NB4 (cell line): Measurements from ENCODE around the gene TXLNA.

ENCODE experiments used
- DNase-seq: peaks from one replicate; pipeline ENCODE4 v3.0.0; 2010; ENCODE audit warnings: low read depth
- H3K4me3 ChIP-seq: one replicate; pipeline ENCODE4 v1.5.1; 2011; ENCODE audit warnings: mild to moderate bottlenecking, low read depth, low read length, moderate library complexity
- CTCF ChIP-seq: IDR thresholded peaks from one replicate; pipeline ENCODE4 v1.5.1; 2012; ENCODE audit warnings: low read depth, low read length
- MAX ChIP-seq: IDR thresholded peaks from 2 replicates; pipeline ENCODE4 v1.6.1; 2011; ENCODE audit warnings: low read depth, low read length
- MYC ChIP-seq: IDR thresholded peaks from 2 replicates; pipeline ENCODE4 v1.6.1; 2011; ENCODE audit warnings: low read depth, low read length
- POLR2A ChIP-seq: IDR thresholded peaks from 2 replicates; pipeline ENCODE4 v1.6.1; 2011; ENCODE audit warnings: mild to moderate bottlenecking; ENCODE audit not compliant: insufficient read length; ENCODE audit errors: extremely low read depth

The TXLNA gene

GRCh38 chr1:32241001-32241763 is 61.7 kb downstream of the TXLNA start:
- TF ChIP-seq MYC = no peak
- 0 out of 2 replicates have a peak, but pooled peaks have one; percentile 10 for TF ChIP-seq MAX
- H3K4me3 ChIP-seq = peak overlapping the region; percentile 32
- peak; percentile 62 for DNase-seq

DNA sequence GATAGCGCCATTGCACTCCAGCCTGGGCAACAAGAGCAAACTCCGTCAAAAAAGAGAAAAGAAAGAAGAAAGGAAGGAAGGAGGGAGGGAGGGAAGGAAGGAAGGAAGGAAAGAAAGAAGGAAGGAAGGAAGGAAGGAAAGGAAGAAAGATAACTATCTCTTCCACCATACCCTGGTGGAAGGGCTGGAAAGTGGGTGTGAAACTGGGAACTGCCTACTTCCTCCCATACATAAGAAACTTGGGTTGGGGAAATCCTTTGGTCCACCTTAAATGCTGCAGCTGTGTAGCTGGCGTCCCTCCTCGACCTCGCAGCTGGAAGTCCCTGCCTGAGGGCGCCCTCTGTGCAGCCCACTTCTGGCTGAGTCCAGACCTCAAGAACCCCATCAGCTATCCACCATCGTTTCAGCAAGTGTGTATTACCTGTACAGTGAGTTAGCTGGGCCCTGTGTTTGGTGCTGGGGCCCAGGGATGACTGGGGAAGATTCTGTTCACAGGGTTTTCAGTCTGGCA is 62.9 kb downstream of the TXLNA start:
- TF ChIP-seq MYC (no peak), POLR2A (no peak), MAX (no peak), CTCF (no peak)
- DNase-seq = peak; percentile 63
- no peak overlapping the region for H3K4me3 ChIP-seq

GRCh38 chr1:32246888-32247273 is 67.4 kb downstream of the TXLNA start, which contains the start of gene FAM167B:
Gene FAM167B, plus strand, starts transcription at chr1:32247222. Its CDS starts 200 bp downstream, at chr1:32247422.
- DNase-seq = no peak
- no peak for TF ChIP-seq POLR2A
- no peak for TF ChIP-seq MAX
- TF ChIP-seq MYC = no peak
- no peak for TF ChIP-seq CTCF
- no peak within 1 kb of the TSS for H3K4me3 ChIP-seq

DNA sequence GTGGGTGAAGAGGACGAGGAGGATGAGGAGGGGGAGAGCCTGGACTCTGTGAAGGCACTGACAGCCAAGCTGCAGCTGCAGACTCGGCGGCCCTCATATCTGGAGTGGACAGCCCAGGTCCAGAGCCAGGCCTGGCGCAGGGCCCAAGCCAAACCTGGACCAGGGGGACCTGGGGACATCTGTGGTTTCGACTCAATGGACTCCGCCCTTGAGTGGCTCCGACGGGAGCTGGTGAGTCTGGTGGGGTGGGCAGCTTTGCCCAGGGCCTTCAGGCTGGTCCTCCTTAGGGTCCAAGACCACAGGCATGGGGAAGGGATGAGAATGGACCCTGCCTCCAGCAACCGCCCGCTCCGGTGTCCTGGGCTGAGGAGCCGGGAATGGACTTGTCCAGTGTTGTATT is 68.0 kb downstream of the TXLNA start:
- no peak for DNase-seq
- no peak for TF ChIP-seq POLR2A
- no peak for TF ChIP-seq MYC
- no peak for TF ChIP-seq MAX
- no peak for TF ChIP-seq CTCF
- H3K4me3 ChIP-seq = no peak overlapping the region
